Fibroblast of lung (primary cell): ENCODE results near the gene ARHGEF25. TPM values are rescaled to one million over a fixed set of nuclear protein-coding genes. Genes with fewer than 3 reads are reported as not detected.

Source experiments
- DNase-seq, 2 donors: peaks; one replicate each; pipeline versions ENCODE4 v3.0.0 to v3.0.0-alpha.2; 2010; ENCODE audit warnings: low read depth in 2 of 2
- H2AFZ ChIP-seq: 2 replicates; pipeline ENCODE4 v1.5.1; 2012; ENCODE audit warnings: low read length, control low read depth, inconsistent platforms
- H3K27ac ChIP-seq: 2 replicates; pipeline ENCODE4 v1.5.1; 2011; ENCODE audit warnings: low read length, control low read depth; ENCODE audit not compliant: insufficient read depth
- H3K27me3 ChIP-seq: 2 replicates; pipeline ENCODE4 v1.5.1; 2011; ENCODE audit warnings: mild to moderate bottlenecking, low read length; ENCODE audit not compliant: control insufficient read depth, insufficient read depth
- H3K36me3 ChIP-seq: 2 replicates; pipeline ENCODE4 v1.5.1; 2011; ENCODE audit warnings: low read length; ENCODE audit not compliant: control insufficient read depth, insufficient read depth
- H3K4me1 ChIP-seq: 2 replicates; pipeline ENCODE4 v1.5.1; 2011; ENCODE audit warnings: low read length; ENCODE audit not compliant: control insufficient read depth, insufficient read depth; ENCODE audit errors: extremely low read depth
- H3K4me2 ChIP-seq: 2 replicates; pipeline ENCODE4 v1.5.1; 2011; ENCODE audit warnings: low read length, control low read depth; ENCODE audit not compliant: insufficient read depth; ENCODE audit errors: extremely low read depth
- H3K4me3 ChIP-seq, 4 experiments: fragments of 200-600 bp in 1 of 4; sonication (generic) in 1 of 4; replicated peaks in 1 of 4; 2 replicates each; pipeline ENCODE4 v1.5.1; 2011 to 2016; ENCODE audit warnings: low read length in 4 of 4, low read depth in 3 of 4, mild to moderate bottlenecking in 3 of 4, control low read depth in 2 of 4, inconsistent platforms in 1 of 4, mixed read lengths in 1 of 4; ENCODE audit not compliant: insufficient read depth in 1 of 4; ENCODE audit errors: control extremely low read depth in 1 of 4
- H3K79me2 ChIP-seq: 2 replicates; pipeline ENCODE4 v1.5.1; 2012; ENCODE audit warnings: mild to moderate bottlenecking, low read length, inconsistent platforms; ENCODE audit not compliant: control insufficient read depth, insufficient read depth
- H3K9ac ChIP-seq: 2 replicates; pipeline ENCODE4 v1.5.1; 2011; ENCODE audit warnings: mild to moderate bottlenecking, low read length, control low read depth; ENCODE audit not compliant: insufficient read depth
- H3K9me3 ChIP-seq: 2 replicates; pipeline ENCODE4 v1.5.1; 2012; ENCODE audit warnings: low read depth, low read length; ENCODE audit not compliant: control insufficient read depth, insufficient read depth
- H4K20me1 ChIP-seq: 2 replicates; pipeline ENCODE4 v1.5.1; 2011; ENCODE audit warnings: low read length; ENCODE audit not compliant: control insufficient read depth, insufficient read depth; ENCODE audit errors: extremely low read depth
- EZH2 ChIP-seq: IDR thresholded peaks from 2 replicates; pipeline ENCODE4 v1.5.1; 2012; ENCODE audit warnings: low read length, control low read depth, mild to moderate bottlenecking; ENCODE audit errors: missing control alignments
- polyA plus RNA-seq, 2 donors: library from polyadenylated mRNA; depleted of rRNA in 1 of 2; stranded (reverse) in 1 of 2; unstranded in 1 of 2; fragments of >200 nt; gene quantifications; 2 replicates each; pipeline ENCODE4 v1.2.1, GENCODE V29; 2011 to 2012; ENCODE audit warnings: missing spikeins in 1 of 2
- total RNA-seq: library from RNA; depleted of rRNA; stranded (reverse); fragments of >200 nt; gene quantifications from 2 replicates; pipeline ENCODE4 v1.2.1, GENCODE V29; 2014
- TF ChIP-seq, protein P1 (sequence below), 2 donors: IDR thresholded peaks in 1 of 2; conservative IDR thresholded peaks in 1 of 2; 1 replicate in 1 of 2; 2 replicates in 1 of 2; pipeline ENCODE4 v1.5.1; 2011 to 2012; ENCODE audit warnings: low read length in 2 of 2, control low read depth in 1 of 2, inconsistent platforms in 1 of 2, low read depth in 1 of 2, mild to moderate bottlenecking in 1 of 2

The ARHGEF25 gene
- total and polyA plus RNA-seq, 2 donors (not counting 1 experiment from before 2014, with no cell fraction given): 15.7 to 40.0 TPM

- H4K20me1 ChIP-seq: no peaks in the 10 kb centered on the region
- H3K27me3 ChIP-seq: peaks cover 16% of the 10 kb centered on the region
- peak overlapping the region in 2 of 4 experiments; percentile 48 to 60 for H3K4me3 ChIP-seq
- no peak overlapping the region for H2AFZ ChIP-seq
- H3K27ac ChIP-seq: no peak overlapping the region
- H3K4me2 ChIP-seq: peak overlapping the region; percentile 85
- no peaks in the 10 kb centered on the region for H3K36me3 ChIP-seq
- H3K79me2 ChIP-seq: no peaks in the 10 kb centered on the region
- no peaks in the 10 kb centered on the region for H3K4me1 ChIP-seq
- H3K9ac ChIP-seq: no peak overlapping the region
- TF ChIP-seq, protein P1, sequence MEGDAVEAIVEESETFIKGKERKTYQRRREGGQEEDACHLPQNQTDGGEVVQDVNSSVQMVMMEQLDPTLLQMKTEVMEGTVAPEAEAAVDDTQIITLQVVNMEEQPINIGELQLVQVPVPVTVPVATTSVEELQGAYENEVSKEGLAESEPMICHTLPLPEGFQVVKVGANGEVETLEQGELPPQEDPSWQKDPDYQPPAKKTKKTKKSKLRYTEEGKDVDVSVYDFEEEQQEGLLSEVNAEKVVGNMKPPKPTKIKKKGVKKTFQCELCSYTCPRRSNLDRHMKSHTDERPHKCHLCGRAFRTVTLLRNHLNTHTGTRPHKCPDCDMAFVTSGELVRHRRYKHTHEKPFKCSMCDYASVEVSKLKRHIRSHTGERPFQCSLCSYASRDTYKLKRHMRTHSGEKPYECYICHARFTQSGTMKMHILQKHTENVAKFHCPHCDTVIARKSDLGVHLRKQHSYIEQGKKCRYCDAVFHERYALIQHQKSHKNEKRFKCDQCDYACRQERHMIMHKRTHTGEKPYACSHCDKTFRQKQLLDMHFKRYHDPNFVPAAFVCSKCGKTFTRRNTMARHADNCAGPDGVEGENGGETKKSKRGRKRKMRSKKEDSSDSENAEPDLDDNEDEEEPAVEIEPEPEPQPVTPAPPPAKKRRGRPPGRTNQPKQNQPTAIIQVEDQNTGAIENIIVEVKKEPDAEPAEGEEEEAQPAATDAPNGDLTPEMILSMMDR (conservative IDR thresholded peaks at IDR 0.05 in 1 of 2, IDR thresholded peaks at IDR 0.05 in 1 of 2; ENCODE audit: low read depth in 1 of 2, low read length in 2 of 2): no peak
- no peak for TF ChIP-seq EZH2
- H3K9me3 ChIP-seq: no peaks in the 10 kb centered on the region
- no peak for DNase-seq
Observed at GRCh38 chr12:57631566-57632072, 20.4 kb downstream of the ARHGEF25 start.

- H4K20me1 ChIP-seq: no peaks in the 10 kb centered on the region
- peak overlapping the region in 3 of 4 experiments; percentile 50 to 60 (median 60) for H3K4me3 ChIP-seq
- H3K9me3 ChIP-seq: no peaks in the 10 kb centered on the region
- peaks cover 16% of the 10 kb centered on the region for H3K27me3 ChIP-seq
- DNase-seq: peak in 1 of 2 donors; percentile 32
- H3K27ac ChIP-seq: no peak overlapping the region
- H3K4me1 ChIP-seq: no peaks in the 10 kb centered on the region
- no peak for TF ChIP-seq EZH2
- TF ChIP-seq, protein P1 (conservative IDR thresholded peaks at IDR 0.05 in 1 of 2, IDR thresholded peaks at IDR 0.05 in 1 of 2; ENCODE audit: low read depth in 1 of 2, low read length in 2 of 2): no peak
- H3K9ac ChIP-seq: peak overlapping the region; percentile 42
- H3K4me2 ChIP-seq: peak overlapping the region; percentile 88
- peak overlapping the region; percentile 46 for H2AFZ ChIP-seq
- H3K79me2 ChIP-seq: no peaks in the 10 kb centered on the region
- H3K36me3 ChIP-seq: no peaks in the 10 kb centered on the region
Observed at GRCh38 chr12:57632073-57632957, 21.1 kb downstream of the ARHGEF25 start.
